Measurements from ENCODE around the gene ATXN2L.

The ATXN2L gene

DNA sequence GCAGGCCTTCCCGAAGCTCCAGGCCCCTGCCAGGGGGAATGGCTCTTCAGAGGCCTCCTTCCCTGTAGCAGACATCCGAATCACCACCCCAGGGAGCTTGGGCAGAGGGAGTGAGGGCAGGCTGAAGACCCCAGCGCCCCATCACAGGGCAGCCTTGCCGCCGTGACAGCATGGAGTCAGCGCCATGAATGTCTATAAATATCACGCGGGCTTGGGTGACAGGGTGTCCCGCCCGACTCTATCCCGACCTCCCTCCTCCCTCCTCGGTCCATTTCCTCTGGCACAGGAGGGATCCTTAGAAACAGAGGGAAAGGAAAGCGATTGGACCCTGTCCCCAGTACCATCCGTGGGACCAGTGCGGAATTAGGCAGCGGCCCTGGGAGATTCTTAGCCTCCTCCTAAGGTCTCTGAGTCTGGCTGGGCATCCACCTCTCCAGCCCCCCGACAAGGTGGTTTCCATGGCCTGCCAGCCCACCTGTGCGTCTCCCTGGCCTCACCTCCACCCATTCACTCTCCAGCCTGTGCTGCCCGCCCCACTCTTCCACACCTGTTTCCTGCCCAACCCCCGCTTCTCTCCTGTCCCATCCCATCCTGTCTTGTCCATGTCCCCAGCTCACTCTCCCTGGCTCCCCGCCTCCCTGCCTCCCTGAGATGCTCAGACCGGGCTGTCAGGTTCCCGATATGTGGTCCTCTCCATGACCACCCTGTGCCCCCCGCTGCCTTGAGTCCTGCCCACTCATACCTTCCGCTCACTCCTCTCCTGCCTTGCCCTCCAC, 60.6 kb downstream of the ATXN2L start:
- no peak for TF ChIP-seq ZNF274 (IDR thresholded peaks at IDR 0.05; ENCODE audit: low read depth, low read length)
- no peak overlapping the region for H3K4me3 ChIP-seq (ENCODE audit: low read length)

DNA sequence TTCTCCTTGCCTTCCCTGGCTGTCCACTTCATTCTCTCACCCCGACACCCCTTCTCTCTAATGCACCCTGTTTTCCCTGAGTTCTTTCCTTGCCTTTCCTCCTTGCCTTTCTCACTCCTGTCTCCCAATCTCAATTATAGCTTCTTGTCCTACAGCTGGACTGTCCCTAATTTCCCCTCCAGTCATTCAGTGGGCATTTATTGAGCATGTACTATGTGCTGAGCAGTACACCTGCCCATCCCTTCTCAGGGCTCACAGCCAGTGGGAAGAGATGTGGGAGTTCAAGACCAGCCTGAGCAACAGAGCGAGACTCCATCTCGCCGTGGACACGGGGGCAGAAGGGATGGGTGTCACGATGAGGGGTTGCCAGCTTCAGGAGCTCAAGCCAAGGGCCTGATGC, 61.2 kb downstream of the ATXN2L start:
- H3K4me3 ChIP-seq (ENCODE audit: low read length): no peak overlapping the region

More for the DNA sequence above, 61.2 kb downstream of the ATXN2L start:
- TF ChIP-seq ZNF274 (IDR thresholded peaks at IDR 0.05; ENCODE audit: low read depth, low read length): no peak
